ENCODE measurements around the gene CYP17A1.
"Not testable (repeated sequence)": the region's sequence is repeated elsewhere in the genome, so short reads cannot be mapped to it uniquely, and the experiment has no call there.

CYP17A1 gene

DNA sequence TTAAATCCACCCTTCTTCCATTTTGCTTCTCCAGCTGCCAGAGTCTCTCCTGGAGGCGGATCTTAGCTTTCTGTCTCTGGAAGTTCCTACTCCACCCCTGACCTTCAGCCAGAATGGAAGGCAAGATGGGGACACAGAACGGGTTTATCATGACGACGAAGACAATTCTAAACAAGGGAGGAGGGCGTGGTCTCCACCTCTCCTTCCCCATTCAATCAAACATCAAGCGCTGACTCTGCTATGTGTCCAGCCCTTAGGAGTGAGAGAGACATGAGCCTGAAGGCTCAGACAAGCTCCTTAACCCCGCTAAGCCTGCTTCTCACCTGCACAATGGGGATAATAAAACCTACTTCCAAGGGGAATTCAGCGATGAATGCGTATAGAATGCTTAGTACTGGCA, 3.1 kb downstream of the CYP17A1 start:
- DNase-seq, result no peak

DNA sequence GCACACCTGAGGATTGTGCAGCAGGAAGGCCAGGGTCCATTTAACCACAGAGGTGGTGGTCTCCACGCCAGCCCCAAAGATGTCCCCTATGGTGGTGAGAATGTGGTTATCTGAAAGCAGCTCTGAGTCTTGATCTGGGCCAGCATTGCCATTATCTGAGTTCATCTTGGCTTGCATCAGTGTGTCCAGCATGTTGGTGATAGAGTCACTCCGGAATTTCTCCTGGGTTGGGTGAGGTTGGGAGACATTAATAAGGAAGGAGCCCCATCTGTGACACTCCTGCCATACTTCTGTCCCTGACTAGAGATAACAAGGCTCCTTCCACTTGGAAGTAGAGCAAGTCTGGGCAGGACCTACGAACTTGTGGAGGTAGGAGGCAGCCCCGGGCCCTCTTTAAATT, 4.2 kb downstream of the CYP17A1 start:
- DNase-seq, result no peak

- DNase-seq, result no peak
Observed at GRCh38 chr10:102832248-102832647, 5.0 kb downstream of the CYP17A1 start.

- no peak for DNase-seq
Observed at GRCh38 chr10:102831322-102832071, 5.7 kb downstream of the CYP17A1 start.

- no peak for DNase-seq
Observed at GRCh38 chr10:102827597-102827975, 9.6 kb downstream of the CYP17A1 start.

DNA sequence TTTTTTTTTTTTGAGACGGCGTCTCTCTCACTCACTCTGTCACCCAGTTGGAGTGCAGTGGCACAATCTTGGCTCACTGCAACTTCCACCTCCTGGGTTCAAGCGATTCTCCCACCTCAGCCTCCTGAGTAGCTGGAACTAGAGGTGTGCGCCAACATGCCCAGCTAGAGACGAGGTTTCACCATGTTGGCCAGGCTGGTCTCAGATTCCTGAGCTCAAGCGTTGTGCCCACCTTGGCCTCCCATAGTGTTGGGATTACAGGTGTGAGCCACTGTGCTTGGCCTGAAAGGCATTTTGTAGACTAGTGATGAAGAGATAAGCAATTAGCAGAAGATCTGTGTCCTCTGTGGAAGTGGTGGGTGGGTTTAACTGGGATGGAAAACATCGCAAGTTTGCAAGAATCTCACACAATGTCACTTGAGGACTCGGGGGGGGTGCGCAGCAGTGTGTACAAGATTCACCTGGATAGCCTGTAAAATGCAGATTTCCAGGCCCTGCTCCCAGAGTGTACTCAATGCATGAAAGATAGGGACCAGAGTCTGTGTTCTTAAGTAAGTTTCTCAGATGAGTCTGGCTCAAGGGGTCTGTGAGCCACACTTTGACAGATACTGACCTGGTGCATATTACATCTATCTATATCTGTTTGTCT, 10.9 kb downstream of the CYP17A1 start:
- no peak for DNase-seq

DNA sequence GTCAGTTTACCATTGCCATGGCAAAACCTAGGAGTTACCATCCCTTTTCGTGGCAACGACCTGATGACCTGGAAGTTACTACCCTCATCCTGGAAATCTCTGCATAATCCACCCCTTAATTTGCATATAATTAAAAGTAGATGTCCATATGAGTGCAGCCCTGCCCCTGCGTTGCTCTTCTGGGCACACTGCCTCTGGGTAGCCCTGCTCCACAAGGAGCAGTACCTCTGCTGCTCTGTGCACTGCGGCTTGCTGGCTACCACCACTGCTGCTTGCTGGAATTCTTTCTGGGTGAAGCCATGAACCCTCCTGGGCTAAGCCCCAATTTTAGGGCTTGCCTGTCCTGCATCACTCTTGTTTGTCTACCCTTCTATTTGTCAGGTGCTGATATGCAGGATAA, 12.5 kb downstream of the CYP17A1 start:
- DNase-seq, result no peak

DNA sequence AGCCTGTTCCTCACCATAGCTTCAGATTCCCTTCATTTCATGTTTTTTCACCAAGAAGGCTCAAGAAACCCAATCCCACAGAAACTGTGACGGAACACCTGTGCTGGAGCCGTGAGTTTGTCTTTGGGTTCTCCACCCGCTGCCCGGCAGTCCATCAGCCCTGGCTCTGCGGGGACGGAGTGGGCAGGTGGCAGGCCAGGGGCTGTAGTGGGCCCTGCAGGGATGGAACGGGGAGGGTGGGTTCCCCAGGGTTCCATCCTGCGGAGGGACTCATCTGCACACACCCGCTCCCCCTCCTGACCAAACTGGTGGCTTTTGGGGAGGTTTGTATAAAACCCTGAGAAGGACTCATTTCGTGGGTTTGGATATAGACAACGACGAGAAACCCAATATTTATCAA, 15.0 kb downstream of the CYP17A1 start:
- no peak for DNase-seq

DNA sequence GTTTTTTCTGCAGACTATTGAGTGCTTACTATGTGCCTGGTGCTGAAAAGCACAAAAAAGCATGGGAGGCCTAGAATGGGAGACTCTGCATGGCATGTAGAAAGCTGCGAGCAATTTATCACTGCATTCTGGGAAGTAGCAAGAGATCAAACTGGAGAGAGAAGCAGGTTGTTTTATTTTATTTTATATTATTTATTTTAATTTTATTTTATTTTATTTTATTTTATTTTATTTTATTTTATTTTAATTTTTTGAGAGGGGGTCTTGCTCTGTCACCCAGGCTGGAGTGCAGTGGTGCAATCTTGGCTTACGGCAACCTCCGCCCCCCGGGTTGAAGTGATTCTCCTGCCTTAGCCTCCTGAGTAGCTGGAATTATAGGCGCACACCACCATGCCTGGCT, 17.2 kb downstream of the CYP17A1 start:
- not testable (repeated sequence) for DNase-seq

DNA sequence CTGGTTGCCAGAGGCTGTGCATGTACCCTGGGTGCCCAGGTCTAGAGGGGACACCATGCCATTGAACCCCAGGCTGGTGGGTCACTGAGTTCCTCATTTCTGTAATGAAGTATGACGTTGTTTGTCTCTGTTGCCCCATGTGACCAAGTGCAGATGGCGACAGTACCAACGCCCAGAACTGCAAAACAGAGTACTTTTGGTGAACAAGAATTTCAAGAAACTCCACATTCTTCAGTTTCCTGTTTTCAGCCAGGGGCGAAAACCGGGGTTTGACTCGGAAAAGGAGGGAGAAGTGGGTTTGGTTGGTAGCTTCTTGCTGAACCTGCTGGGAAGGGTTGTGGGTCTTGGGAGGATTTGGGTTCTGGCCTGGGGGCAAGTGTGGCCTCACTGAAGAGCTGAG, 18.2 kb downstream of the CYP17A1 start:
- peak; percentile 87 for DNase-seq

DNA sequence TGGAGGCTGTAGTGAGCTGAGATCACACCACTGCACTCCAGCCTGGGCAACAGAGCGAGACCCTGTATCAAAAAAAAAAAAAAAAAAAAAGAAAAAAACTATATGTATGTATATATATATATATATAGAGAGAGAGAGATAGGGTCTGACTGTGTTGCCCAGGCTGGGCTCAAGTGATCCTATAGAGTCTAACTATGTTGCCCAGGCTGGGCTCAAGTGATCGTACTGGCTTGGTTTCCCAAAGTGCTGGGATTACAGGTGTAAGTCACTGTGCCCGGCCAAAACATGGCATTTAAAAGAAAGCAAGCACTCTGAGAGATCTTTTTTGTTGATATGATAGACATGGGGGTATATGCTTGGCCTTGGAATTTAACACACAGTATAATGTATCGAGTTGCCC, 20.0 kb downstream of the CYP17A1 start:
- no peak for DNase-seq

DNA sequence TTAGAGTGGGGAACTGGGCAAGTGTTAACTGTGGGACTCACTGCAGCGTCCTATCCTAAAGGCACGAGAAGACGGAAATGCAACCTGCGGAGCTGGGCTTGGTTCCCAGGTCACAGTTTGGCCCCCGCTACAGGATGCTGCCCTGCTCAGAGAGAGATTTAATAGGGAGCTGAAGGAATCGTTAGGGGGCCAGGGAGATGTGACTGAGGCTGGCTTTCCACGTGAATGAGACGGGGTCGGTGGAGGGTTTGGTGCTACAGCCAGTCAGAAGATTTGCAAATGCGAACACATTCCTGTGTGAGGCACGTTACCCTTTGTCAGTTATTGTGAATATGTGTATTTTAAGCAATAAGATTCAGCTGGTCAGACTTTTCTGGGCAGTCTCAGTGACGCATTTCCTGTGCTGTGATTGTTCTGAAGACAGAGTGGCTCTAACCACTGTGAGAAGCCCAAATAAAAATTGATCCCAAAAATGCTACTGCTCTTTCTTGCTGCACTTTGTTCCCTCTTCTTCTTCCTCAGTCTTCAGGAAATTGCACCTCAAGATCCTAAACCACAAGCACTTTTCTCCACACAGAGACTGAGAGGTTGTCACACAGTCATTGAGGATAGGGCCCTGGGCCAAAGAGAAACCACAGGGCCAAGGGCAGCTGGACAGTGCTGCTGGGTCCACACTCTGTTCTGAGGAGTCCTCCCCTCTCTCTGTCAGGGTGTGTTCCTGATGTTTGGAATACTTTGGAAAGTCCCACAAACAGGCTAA, 21.2 kb downstream of the CYP17A1 start:
- peak; percentile 88 for DNase-seq

GRCh38 chr10:102814873-102815661, 22.1 kb downstream of the CYP17A1 start:
- peak; percentile 14 for DNase-seq

DNA sequence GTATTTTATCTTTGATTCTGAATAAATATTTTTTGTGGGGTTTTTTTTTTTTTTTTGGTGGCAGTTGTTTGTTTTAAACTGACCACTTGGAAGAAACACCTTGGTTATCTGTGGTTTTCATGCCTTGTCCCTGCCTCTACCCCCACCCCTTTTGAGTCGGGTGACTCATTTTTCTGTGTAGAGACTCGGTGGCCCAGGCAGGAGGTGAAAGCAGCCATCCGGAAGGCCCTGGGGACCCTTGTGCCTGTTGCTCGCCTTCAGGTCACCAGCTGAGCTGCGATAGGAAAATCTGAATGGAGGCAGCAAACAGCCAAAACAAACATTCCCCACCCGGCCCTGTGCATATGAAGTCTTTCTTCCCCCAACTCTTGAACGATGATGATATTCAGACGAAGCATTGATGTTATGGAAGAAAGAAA, 22.8 kb downstream of the CYP17A1 start:
- no peak for DNase-seq

GRCh38 chr10:102813734-102814452, 23.3 kb downstream of the CYP17A1 start:
- no peak for DNase-seq

DNA sequence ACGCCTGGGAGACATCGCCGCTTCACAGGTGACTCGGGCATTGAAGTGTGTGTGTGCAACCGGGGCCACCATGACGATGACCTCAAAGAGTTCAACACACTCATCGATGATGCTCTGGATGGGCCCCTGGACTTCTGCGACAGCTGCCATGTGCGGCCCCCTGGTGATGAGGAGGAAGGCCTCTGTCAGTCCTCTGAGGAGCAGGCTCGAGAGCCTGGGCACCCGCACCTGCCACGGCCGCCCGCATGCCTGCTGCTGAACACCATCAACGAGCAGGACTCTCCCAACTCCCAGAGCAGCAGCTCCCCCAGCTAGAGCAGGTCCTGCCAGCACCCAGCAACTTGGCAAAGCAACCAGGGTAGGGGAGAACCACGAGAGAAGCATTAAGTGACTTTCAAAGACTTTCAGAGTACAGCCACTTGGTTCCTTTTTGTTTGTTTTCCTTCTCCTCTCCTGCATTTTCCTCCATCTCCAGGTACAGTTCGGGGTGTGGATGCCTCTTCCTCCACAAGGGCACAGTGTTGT, 24.1 kb downstream of the CYP17A1 start:
- DNase-seq, result no peak

DNA sequence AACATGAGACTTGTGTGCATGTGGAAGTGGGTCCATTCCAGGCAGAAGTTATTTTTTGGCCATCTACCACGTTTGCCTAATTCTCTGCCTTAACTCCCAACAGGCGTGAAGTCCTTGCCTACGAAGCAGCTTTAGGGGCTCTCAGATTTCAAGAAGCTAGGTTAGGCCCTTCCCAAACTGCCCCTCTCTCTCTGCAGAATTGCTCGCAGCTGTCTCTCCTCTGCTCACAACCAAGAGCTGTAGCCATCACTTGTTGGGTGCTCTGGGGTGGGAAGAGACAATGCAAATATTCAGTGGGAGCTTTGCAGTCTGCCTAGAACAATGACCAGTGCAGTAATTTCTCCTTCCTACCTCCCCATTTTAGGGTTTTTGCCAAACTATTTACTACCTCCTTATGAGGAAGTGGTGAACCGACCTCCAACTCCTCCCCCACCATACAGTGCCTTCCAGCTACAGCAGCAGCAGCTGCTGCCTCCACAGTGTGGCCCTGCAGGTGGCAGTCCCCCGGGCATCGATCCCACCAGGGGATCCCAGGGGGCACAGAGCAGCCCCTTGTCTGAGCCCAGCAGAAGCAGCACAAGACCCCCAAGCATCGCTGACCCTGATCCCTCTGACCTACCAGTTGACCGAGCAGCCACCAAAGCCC, 24.9 kb downstream of the CYP17A1 start:
- peak; percentile 95 for DNase-seq

GRCh38 chr10:102811346-102811745, 25.9 kb downstream of the CYP17A1 start:
- no peak for DNase-seq

GRCh38 chr10:102808380-102808779, 28.8 kb downstream of the CYP17A1 start:
- no peak for DNase-seq

GRCh38 chr10:102804382-102805055, 32.7 kb downstream of the CYP17A1 start:
- no peak for DNase-seq

DNA sequence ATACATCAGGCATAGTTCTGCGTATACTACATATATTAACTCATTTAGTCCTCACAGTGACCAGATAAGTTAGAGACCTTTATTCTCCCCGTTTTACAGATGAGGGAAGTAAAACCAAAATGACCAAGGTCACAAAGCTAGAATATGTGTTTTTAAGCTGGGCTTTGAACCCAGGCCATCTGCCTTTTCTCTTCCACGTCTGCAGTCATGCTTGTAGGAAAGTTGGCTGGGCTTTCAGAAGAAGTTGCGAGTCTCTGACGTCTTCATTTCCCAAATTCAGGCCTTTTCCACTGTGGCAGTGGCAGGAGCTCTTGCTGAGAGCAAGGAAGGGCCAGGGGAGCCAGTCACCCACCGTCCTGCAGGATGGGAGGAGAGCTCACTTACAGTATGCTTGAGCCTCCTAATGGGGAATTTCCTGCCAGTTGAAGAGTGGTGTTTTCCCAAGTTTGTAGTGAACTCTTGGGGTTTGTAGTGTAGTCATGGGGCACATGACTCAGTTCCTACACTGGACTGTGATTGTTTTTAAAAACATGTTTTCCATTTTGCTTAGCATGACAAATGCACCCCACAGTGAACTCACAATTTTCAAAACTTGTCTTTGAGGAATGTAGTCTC, 34.2 kb downstream of the CYP17A1 start:
- peak; percentile 1 for DNase-seq

Measured in MV-4-11 (cell line).